GM18526 (cell line): ENCODE data around the gene CDH13.

Experiments
- POLR2A ChIP-seq: IDR thresholded peaks from 3 replicates; pipeline ENCODE4 v1.6.1; 2011; ENCODE audit not compliant: insufficient read length; ENCODE audit errors: extremely low read depth

Gene CDH13

DNA sequence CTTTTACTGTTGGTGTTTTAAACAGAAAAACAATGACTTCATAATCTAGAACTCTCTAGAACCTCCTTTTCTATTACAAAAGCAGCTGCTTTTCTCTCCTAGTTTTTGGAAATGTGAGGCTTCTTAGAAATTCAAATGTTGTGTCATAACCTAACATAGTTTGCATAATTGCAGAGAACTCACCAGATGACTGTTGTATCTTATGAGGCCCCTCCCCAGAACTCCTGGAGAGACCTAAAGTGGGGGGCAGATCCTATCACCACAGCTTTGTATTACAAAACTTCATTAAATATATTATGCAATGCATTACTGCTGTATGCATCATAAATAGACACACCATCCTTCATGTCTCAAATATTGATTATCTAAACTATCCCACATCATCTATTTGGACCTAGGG, 642.3 kb downstream of the CDH13 start:
- TF ChIP-seq POLR2A = no peak

DNA sequence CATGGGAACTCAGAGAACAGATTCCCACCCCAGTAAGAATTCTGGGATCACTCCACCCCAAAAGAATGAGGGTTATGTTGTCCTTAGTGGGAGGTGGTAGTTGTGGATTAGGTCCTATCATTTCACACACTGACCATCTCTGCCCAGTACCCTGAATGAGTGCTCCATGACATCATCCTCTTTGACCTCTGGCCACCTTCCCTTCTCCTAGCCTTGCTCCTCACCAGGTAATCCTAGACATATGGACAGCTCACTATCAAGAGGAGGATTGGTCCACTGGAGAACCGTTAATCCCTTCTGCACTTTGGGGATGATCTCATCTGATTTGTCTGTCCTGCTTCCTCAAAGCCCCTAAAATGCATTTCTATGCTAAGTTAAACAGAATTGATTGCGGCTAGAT, 642.8 kb downstream of the CDH13 start:
- no peak for TF ChIP-seq POLR2A

DNA sequence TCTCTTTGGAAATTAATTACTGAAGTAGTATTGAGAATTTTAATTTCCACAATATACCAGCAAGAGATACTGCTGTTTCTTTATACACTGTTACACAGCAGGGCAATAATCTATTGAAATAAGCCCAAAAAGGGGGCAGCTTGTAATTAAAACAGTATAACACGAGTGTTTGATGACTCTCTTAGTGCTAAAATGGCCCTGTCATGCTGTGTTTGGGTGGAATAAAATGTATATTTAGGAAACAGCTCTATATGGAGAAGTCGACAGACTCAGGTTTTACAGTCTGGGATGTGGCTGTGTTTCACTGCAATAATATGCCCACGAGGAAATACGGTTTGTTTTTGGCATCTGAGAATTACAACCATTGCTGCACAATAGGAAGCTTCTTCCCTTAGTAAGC, 643.3 kb downstream of the CDH13 start:
- TF ChIP-seq POLR2A = no peak

DNA sequence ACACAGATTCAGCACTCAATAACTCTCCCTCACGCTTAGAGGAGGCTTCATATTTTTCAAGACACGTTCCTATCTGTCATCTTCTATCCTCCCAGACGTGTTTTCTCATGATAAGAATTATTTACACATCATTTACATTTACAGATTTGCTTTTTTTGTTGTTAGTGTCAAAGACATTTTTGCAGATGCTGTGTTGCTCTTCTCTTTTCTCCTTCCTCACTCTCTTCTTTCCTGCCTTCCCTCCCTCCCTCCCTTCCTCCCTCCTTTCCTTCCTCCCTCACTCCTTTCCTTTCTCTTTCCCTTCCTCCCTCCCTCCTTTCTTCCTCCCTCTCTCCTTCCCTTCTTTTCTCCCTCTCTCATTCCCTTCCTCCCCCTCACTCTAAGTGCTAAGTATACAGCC, 643.9 kb downstream of the CDH13 start:
- no peak for TF ChIP-seq POLR2A

DNA sequence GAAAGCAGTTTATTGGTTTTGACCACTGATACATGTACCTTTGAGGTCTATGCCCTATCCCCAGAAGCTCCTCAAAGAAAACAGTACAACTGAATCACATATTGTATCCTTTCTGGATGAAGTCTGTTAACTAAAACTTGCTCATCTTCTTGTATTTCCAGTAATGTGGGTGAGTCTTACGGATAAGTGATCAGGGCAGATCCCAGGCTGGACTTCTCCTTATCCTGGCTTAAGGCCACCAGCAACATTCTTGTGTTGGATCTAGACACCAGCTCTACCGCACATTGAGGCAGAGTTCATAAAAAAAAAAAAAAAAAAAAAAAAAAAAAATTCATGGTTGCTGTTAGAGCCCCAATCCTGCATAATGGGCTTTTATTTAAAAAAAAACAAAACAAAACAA, 644.4 kb downstream of the CDH13 start:
- TF ChIP-seq POLR2A = no peak

DNA sequence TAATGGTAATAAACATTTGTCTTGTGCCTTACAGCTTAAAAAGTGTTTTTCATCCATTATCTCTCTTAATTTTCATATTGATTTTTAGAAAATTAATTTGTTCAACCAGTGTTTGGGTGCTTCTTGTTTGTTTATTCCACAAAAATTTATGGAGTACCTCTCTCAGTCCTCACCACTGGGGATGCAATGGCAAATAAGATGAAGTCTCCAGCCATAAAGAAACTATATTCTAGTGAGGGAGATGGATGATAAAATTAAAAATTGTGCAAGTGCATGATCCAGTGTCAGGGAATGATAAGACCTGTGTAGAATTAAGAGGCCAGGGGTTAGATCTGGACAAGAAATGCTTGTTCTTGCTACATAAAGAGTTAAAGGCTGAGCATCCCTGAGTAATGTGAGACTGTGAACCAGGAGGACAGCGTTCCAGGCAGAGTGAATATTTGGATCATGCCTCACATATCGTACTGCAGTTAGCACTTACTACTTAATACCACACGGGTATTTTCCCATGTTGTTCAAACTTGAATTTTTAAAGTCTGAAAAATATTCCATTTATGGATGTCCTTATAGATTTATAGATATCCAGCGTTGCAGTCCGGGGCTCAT, 645.3 kb downstream of the CDH13 start:
- TF ChIP-seq POLR2A = no peak

DNA sequence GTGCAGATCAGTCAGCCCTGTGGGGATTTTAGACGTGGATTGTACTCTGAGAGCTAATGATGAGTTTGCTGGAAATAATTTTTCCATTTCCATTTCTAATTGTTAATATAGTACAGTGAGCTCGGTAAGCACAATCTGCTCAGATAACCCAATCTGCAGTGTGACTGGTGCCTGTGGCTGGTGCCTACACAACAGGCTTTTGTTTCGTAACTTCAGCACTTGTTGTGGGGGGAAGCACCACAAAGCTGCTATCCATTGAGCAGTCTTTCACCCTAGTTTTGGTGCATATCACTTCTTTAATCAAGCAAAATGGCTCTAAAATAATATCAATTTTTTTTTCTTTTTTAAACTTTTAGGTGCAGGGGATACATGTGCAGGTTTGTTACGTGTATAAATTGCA, 646.1 kb downstream of the CDH13 start:
- TF ChIP-seq POLR2A = no peak

DNA sequence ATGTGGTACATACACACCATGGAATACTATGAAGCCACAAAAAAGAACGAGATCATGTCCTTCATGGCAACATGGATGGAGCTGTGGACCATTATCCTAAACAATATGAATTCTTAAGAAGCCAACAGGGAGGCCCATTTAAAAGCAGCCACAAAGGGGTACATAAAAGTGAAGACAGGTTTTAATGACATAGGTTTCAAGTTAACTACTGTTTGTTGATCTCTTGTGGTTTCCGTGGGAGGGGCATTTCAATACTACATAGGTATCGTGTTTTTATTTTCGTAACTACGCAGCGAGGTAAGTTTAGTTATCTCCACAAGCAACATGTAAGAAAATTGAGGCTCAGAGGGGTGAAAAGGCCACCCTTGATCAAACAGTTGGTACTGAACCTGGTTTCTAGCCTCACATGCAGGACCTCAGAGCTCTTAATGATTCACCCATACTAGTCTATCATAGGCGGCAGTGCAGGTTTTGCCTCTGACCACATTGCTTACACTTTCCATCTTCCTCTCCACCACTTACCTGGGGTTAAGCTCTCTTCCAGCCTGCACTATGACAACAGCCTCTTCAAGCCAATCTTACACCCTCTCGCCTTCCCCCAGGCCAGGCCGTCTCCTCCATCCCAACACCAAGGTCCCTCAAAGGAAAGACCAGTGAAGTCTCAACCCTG, 646.9 kb downstream of the CDH13 start:
- no peak for TF ChIP-seq POLR2A

DNA sequence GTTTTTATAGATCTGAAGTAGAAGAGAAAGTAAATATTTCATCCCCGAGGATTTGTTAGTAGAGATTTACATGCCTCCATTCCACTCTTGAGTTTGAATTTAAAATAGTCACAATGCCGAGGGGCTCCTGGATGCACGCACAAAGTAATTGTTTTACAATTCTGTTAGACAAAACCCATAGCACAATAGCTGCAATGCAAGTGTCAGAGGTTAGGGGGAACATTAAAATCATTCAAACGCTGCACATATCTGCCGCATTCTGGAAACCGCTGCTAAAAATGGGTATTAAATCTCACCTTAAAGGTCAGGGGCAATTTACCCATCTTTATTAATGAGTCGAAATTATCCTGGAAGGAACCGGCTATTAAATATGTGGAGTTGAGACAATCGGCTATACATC, 652.5 kb downstream of the CDH13 start:
- TF ChIP-seq POLR2A = no peak

DNA sequence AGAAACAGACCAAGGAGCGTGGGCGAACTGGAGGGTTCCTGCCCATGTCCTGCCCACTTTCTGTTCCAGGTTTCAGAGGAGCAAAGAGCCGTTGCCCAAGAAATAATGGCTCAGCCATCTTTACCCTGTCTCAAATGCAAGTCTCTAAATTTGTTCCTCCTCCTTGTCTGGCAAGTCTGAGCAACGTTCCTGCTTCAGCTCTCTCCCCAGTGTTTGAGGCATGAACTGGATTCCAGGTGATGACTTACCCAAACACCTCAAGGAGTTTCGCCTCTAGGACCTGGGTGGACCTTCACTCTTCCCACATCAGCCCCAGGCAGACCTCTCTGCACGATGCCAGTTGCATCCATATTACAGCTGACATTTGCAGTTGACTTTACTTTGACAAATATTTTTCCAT, 659.2 kb downstream of the CDH13 start:
- no peak for TF ChIP-seq POLR2A

DNA sequence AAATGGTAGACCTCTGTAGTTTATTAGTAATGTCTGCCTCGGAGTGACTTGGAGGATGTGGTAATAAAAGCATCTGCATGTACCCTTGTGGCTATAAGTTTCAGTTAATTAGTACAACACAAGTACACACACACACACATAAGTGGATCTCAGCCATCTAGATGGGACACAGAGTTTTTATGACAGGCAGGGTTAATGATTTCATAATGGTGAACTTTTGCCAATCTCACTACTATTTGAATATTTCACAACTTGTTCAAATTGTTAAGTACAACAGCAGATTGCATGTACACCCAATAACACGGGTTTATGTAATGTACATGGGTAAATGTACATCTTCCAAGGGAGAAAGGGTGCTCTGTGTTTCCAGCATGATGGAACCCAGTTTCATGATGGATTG, 669.7 kb downstream of the CDH13 start:
- no peak for TF ChIP-seq POLR2A

DNA sequence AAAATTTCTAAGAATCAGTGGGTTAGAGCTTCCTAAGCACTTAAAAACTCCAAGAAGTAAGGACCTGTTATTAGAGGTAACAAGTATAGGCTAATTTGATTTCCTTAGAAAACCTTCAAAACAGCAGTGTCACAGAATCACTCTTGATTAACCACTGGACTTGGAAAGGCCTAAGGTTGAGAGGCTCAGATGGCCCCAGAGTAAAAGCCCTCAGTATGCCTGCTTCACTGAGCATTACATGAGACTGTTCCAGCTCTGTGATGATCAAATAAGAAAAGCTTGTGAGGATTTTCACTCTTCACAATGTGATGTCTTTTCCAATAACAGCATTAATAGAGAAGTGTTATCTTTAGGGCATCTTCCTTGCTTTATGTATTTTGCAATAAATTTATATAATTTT, 671.8 kb downstream of the CDH13 start:
- no peak for TF ChIP-seq POLR2A

DNA sequence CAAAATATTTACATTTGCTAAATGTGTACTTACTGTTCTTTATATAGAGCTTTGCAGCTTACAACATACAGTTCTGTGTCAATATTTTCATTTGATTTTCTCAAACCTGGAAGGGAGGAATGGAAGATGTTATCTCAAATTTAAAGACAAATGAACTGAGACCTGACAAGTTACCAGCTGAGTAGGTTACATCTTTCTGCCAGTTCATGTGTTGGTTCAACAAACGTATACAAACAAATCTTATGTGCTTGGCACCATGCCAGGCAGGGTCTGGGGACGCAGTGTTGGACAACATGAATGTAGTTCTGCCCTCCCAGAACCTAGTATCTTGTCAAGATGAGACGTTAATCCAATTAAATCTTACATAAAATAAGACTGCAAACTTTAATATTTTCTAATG, 673.6 kb downstream of the CDH13 start:
- no peak for TF ChIP-seq POLR2A

DNA sequence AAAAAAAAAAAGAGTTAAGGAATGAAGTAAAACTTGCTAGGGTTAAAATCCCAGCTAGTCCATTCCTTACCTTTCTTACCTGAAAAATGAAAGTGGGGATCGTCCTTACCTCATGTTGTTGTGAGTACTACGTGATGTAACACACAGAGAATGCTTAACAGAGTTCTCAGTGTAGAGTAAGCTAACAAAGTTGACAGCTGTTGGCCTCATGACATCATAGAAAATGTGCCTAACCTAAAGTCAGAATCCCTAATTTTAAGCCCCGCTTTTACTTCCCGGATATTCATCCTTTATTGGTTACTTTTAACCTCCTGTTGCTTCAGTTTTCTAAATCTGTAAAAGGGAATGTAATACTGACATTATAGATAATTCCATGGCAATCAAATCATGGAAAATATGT, 675.2 kb downstream of the CDH13 start:
- no peak for TF ChIP-seq POLR2A

DNA sequence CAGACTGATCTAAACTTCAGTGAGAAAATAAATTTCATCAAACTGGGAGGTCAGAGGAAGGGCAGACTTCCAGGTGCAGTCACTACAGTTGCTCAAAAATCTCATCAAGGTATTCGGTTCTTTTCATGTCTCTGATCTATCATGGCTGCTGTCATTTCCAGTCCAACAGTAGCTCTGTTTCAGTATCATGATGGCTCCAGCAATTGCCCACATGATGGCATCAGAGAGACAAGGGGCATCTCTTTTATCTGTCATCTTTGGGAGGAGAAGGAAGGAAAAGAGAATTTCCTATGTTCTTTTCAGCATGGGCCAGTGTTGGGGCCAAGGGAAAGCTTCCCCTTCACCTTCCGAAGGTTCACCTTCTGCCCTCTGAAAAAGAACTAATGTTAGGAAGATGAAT, 676.1 kb downstream of the CDH13 start:
- no peak for TF ChIP-seq POLR2A

DNA sequence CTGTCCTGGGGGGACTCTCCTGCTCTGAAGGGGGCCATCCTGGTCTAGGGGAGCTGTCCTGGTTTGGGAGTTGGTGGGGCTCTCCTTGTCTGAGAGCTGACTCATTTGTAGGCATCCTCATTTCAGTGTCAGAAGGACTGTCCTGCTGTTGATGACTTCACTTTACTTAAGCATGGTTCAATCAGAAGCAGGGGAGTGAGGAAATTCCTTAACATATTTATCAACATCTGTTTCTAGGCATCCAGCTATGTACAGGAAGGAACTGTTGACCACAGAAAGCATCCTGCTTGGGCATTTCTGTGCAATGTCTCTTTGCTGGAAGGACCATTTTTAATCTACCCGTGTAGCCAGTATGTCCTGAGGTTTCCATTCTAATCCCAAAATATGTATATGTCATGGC, 678.3 kb downstream of the CDH13 start:
- no peak for TF ChIP-seq POLR2A

DNA sequence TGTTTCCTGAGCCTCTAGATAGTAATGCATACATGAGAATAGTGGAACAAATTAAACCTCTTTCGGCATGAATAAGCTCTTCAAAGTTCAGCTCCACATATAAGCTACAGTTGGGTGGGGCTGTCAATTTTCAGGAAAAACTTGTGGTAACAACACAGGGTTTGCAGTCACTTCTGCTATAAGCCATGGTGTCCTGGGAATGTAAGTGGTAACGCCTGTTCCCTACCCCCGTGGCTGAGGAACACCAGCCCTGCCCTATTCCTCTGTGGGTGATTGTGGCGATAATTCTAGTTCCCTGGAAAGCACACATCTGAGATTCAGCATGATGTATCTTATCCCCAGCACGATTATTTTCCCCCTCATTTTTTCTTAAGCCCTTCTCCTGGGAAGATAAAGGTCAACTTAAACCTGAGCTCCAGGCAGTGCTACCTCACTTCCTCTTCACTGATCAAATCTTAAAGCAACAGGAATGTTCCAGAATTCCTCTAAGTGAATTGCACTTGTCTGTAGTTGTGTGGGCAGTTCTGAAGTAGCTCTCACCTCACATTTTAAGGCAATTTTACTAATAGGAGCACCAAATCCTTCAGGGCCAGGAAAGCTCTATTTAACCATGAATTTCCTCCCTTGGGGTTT, 680.3 kb downstream of the CDH13 start:
- no peak for TF ChIP-seq POLR2A
